ENCODE data around the gene C20orf141.
"Not testable (repeated sequence)": the region's sequence is repeated elsewhere in the genome, so short reads cannot be mapped to it uniquely, and the experiment has no call there.

The C20orf141 gene

DNA sequence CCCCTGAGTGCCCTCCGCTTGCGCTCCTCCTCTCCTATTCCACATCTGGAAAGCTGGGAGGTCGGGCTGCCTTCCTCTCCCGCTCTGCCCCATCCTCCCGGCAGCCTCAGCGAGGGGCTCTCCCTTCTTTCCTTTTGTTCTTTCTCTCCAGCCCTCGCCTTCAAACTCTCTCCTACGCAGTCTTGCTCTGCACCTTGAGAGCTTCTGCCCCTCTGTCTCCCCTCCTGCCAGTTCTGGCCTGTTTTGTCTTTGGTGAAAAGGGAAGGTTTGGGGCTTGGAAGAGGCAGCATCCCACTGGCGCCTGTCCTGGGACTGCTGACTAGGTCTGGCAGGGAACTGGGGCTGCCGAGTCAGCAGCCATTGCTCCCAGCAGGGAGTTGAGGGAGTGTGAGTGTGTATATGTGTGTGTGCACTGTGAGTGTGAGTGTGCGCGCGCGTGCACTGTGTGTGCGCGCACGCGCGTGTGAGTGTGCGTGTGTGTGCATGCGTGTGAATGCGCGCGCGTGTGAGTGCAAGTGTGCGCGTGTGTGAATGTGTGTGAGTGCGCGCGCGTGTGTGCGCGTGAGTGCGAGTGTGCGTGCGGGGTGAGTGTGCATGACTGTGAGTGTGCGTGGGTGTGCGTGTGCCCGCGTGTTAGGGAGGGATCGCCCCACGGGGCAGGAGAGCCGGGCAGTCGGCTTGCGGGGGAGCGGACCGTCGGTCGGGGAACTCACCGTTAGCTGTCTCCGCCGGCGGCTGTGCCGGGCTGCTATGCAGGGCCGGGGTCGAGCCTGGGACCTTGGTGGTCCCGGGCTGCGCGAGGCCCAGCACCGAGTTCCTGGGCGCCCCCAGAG is 14.9 kb upstream of the C20orf141 start:
- DNase-seq, result no peak

DNA sequence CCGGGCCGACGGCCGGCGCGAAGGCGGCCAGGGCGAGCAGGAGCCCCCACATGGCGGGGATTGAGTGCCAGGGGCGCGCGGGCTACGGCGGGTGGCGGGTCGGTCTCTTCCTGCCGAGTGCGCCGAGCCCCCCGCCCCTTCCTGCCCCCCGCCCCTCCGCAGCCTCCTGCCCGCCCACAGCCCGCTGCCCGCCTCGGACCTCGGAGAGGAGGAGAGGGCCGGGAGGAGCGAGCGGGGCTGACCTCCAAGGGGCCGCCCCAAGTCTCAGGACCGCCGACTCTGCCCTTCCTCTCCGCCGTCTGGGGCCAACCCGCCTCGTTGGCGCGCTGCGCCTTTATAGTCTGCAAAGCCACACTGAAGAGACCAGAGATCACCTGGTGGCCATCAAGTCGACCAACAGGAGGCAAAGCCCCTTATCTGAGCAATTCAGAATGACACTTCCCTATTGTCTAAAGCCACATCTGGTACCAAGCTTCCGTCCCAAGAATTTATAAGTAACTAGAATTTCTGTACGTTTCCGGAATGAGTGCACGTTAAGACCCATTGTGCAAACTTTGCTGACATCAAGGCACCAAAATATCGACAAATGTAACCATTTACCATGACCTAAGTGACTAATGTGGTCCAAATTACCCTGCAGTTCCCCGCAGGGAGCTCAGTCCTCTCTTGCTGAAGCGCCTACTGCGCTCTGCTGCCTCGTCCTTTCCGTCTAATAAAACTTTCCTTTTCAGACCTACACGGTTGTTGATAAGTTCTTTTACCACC is 14.1 kb upstream of the C20orf141 start, which contains the start of gene CPXM1:
TSS of gene CPXM1 (minus strand) at position 107 of the 765 bp plus-strand sequence. CDS start at position 52, 55 bp downstream.
- DNase-seq, result peak; percentile 92

DNA sequence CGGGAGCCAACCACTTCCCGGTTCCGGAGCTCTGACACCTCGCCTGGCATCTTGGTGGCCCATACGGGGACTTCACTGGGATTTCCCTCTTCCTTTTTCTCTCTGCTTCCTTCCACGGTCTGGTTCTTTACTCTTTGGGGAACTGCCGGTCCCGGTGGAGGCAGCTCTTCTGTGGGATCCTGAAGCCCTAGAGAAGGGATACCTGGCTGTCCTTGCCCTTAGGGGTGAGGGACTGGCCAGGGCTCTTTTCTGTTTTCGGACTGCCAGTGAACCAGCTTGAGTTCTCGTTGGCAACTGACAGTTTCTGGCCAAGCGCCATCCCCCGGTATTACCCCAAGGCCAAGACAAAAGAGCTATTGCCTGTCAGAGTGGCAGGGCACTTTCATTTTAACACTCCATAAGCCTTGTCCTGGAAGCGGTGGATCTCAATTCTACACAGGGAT is 13.5 kb upstream of the C20orf141 start:
- peak; percentile 75 for DNase-seq

DNA sequence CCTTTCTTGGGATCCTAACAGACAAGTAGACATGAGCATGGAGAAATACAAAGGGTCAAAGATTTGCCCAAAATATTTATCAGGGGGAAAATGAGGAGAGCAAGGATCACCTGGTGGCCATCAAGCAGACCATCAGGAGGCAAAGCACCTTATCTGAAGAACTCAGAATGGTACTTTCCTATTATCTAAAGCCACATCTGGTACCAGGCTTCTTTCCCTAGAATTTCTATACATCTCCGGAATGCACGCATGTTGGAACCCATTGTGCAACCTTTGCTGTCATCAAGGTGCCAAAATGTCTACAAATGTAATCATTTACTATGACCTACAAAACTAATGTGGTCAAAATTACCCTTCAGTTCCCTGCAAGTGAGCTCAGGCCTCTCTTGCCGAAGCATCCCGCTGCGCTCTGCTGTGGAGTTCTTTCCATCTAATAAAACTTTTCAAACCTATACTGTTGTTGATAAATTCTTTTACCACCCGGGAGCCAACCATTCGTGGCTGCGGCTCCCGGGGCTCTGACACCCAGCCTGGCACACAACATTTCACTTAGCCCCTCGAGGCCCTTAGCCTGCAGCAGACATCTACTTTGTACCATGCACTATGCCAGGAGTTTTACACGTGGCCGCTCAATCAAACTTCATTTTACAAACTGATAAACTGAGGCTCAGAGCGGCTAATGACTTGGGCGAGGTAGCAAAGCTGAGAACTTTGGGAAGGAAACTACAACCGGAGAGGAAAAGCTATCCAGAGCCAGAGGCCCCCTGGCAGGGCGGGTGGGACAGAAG is 10.6 kb upstream of the C20orf141 start:
- DNase-seq, result no peak

DNA sequence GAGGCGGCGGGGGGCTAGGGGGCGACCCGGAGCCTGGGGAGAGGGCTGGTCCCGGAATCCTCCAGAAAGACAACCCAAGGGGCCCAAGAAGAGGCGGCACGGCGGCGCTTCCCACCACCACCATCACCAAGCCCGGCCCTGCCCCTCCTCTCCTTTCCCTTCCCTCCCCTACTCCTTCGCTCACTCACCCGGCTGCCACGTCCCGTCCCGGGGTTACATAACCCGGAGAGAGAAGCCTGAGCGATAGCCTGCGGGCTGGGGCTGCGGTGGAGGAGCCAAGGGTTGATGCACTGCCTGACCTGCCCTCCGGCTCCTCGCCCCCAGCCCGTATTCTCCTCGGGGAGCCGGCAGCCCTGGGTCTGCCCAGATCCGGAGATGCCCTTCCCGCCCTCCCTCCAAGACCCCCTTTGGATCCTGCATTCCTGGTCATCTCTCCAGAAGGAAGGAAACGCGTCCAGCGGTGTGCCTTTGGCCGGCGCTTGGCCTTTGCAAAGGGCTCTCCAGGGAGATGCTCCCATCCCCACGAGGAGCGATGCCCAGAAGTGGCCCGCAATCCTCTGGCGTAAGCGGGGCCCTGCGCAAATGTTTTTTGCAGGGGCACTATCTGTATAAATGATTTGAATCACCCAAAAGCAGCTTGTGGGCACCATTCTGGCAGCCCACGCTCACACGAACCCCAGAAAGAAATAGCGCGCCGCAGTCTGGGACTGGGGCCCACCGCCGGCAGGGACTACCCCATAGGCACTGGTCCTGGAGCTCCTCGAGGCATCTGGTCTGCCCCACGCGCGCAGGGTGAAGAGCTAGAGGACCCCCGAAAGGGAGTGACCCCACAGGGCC is 9.7 kb upstream of the C20orf141 start:
- DNase-seq, result no peak

DNA sequence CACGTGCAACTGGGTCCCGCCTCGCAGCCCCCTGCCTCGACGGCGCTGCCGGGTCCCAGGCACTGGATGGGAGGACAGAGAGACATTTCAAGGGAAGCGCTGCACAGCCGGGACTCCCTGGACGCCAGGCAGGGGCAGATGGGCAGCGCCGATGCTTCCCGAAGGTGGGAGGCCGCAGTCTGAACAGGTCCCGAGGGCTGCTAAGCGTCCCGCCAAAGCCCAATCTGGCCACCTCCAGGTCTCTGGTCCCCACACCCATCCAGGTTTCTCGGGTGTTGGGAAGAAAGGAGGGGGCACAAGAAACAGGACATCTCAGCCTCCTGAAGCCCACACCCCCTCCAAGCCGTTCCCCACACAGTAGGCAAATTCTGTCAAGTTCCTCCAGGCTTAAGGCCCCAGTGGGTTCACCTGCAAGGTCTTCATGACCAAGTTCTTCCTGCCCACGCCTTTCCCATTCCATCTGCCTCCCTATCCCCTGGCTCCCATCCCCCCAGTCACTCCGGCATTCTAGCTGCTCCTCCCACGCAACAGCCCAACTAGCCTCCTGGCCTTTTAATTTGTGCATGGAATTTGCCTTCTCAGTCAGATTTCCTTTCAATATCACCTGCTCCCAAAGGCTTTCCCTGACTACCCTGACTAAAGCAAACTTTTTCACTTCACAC is 9.0 kb upstream of the C20orf141 start:
- no peak for DNase-seq

DNA sequence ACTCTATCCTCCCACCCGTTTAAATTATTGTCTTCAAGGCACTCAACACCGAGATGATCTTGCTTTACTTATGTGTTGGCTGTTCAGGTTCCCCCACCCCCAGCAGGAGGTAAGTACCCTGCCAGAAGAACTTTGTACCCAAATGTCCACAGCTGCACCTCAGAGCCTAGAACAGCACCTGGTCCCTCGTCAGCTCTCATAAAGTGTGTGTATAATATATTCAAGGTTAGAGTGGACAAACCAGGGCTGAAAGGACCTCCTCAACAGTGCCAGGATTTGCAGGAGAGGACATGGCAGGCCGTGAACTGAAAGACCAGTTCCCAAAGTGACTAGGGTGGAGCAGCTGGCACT is 8.5 kb upstream of the C20orf141 start:
- no peak for DNase-seq

DNA sequence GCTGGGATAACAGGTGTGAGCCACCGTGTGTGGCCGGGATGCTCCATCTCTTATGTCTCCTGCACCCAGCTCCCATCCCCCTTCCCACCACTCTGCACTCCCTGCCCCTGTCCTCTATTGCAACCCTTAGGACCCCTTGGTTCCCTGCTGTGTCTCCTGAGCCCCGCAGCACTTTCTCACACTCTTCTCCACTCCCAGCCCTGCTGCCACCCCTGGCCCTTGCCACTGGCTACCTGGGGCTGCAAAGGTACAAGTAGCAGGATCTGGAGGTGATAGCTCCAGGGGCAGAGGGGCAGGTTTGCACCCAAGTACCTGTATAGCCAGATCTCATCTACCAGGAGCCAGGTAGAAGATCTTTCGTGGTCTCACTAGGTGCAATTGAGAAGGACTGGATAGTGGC is 7.8 kb upstream of the C20orf141 start:
- no peak for DNase-seq

DNA sequence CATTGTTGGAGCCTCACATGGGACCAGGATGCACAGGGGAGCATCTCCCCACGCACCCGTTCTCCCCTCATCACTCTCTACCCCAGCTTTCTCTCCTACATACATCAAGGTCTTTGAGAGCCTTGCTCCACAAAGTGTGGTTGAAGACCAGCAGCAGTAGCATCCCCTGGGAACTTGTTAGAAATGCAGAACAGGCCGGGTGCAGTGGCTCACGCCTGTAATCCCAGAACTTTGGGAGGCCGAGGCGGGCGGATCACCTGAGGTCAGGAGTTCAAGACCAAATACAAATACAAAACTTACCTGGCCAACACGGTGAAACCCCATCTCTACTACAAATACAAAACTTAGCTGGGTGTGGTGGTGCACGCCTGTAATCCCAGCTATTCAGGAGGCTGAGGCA is 6.9 kb upstream of the C20orf141 start:
- not testable (repeated sequence) for DNase-seq

DNA sequence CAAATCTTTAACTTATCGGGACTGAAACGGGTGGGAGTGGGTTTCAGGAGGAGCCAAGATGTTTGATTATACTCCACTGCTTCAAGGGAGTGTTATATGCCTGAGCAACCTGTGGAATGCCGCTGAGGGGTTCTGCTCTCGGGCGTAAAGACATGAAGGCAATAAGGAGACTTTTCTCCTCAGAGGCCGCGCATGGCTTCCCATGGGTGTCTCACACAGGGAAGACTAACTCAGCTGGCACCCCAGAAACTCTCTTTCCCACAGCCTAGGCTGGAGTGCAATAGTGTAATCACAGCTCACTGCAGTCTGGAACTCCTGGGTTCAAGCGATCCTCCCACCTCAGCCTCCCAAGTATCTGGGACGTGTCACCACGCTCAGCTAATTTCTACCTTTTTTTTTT is 5.1 kb upstream of the C20orf141 start:
- DNase-seq, result no peak

DNA sequence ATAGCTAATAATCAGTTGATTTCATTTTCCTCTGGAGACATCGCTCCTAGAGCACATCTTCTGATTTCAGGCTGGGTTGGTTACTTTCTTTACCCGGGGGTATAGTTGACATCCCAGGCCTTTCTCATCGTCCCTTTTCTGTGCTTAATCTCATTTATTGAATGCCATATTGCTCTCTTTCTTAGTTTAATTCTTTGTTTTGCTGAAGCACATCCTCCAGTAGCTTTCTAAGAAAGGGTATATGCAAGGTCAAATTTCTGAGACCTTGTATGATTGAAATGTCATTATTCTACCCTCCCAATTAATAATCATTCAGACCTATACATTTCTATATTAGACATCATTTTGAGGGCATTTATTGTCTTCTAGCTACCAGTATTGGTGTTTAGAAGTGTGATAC is 2.6 kb upstream of the C20orf141 start:
- DNase-seq, result no peak

DNA sequence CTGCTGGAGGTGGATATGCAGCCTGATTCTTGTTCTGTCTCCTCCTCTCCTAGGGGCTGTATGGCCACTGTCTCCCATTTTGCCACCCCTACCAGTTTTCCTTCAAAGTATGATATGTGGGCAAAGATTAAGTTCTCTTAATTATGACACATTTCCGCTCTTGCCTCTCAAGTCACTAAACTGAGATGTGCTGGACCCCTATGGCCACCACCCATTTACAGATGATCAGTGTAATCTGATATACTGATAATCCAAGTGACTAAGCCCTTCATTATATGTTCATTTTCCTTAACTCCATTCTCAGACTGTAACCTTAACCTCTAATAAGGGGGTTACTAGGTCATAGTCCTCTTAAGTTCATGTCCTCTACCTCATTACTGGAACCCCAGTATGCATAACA is 711 bp upstream of the C20orf141 start:
- DNase-seq, result no peak

DNA sequence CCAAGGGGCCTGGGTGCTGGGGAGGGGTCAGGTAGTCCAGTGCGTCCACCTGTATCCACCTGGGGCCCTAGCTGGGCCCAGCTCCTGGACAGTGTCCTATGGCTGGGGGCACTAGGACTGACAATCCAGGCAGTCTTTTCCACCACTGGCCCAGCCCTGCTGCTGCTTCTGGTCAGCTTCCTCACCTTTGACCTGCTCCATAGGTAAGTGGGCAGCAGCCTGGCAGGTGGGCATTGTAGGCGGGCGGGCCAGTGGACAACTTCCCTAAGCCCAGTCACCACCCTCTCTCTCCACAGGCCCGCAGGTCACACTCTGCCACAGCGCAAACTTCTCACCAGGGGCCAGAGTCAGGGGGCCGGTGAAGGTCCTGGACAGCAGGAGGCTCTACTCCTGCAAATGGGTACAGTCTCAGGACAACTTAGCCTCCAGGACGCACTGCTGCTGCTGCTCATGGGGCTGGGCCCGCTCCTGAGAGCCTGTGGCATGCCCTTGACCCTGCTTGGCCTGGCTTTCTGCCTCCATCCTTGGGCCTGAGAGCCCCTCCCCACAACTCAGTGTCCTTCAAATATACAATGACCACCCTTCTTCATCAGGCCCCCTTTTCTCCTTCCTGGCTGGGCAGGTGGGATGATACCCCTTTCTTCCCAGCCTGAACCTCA is 584 bp downstream of the C20orf141 start:
- no peak for DNase-seq

DNA sequence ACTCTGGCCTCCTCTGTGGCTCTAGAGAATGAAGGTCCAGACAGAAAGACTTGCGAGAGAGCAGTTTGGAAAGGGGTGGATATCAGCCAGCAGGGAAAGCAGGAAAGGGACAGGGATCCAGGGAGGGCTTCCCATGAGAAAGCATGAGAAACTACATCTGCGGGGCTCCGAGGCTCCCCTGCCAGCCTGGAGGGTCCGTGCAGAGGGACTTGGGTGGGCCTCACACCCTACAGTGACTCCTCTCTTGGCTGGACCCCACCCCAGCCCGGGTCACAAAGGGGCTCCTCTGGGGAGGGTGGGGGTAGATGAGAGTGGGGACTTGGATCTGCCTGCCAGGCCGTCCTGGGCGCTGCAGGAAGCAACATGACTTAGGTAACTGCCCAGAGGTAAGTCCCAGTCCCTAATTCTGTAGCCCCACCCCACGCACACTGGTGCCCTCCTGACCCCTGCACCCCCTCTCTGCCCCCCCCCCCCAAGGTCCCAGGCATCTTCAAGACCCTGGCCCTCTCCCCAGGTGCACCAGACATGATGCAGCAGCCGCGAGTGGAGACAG is 1.3 kb downstream of the C20orf141 start, which contains the start of gene TMEM239:
TSS of gene TMEM239 (plus strand) at position 335 of the 553 bp plus-strand sequence. CDS start at position 526, 191 bp downstream.
- no peak for DNase-seq

DNA sequence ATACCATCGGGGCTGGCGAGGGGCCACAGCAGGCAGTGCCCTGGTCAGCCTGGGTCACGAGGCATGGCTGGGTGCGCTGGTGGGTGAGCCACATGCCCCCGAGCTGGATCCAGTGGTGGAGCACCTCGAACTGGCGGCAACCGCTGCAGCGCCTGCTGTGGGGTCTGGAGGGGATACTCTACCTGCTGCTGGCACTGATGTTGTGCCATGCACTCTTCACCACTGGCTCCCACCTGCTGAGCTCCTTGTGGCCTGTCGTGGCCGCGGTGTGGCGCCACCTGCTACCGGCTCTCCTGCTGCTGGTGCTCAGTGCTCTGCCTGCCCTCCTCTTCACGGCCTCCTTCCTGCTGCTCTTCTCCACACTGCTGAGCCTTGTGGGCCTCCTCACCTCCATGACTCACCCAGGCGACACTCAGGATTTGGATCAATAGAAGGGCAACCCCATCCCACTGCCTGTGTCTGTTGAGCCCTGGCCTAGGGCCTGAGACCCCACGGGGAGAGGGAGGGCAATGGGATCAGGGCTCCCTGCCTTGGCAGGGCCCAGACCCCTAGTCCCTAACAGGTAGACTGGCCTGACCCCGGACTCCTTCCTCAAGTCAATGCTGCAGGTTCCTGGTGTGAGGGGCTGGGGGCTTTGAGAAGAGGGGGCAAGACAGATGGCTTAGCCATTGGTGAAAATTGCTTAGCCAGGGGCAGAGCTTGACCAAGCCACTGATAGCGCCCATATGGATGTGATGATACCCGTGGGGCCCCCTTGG is 2.0 kb downstream of the C20orf141 start:
- DNase-seq, result no peak

DNA sequence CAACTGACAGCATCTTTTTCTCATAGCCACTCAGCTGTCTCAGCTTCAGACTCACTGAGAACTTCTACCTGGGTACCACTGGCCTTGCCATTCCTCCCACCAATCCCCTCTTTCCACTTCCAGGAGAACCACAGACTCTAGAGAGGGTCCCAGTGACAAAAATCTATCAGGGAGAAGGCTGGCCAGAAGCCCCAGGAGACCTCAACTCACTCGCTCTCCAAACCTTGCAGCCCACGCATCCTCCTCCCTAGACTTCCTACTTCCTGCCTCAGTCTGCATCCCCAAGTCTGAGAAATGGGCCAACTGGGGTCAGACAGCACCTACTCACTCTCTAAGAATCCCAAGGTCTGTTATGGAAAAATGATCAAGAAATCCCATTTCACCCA is 2.5 kb downstream of the C20orf141 start:
- no peak for DNase-seq

DNA sequence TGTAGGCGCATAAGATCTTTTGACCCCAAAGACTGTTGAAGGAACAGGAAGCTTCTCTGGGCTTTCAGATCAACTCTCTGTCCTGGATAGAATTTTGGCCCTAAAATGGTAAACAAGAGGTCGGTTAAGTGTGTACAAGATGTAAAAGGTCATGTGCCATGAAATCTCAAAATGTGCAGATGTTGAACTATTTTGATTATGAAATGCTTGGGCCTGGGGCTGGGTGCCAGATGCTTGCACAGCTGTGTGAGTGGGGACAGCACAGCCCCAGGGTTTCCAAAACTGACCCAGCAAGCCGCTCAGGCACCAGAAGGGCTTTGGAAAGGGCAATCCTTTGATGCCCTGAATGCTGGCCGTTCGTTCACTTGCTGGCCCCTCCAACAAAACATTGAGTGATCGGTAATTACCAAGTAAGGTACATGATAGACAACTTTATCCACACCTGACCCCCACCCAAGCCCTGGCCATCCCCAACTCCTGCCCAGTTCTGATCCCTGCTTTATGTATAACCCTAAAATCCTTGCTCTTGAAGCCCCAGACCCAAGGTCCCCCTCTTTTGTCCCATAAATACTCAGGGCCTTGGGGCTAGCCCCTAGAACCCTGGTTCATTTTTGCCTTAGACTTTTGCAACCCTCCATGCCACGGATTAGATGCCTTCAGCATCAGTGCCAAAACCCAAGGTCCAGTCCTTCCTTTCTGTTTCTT is 3.3 kb downstream of the C20orf141 start:
- no peak for DNase-seq

DNA sequence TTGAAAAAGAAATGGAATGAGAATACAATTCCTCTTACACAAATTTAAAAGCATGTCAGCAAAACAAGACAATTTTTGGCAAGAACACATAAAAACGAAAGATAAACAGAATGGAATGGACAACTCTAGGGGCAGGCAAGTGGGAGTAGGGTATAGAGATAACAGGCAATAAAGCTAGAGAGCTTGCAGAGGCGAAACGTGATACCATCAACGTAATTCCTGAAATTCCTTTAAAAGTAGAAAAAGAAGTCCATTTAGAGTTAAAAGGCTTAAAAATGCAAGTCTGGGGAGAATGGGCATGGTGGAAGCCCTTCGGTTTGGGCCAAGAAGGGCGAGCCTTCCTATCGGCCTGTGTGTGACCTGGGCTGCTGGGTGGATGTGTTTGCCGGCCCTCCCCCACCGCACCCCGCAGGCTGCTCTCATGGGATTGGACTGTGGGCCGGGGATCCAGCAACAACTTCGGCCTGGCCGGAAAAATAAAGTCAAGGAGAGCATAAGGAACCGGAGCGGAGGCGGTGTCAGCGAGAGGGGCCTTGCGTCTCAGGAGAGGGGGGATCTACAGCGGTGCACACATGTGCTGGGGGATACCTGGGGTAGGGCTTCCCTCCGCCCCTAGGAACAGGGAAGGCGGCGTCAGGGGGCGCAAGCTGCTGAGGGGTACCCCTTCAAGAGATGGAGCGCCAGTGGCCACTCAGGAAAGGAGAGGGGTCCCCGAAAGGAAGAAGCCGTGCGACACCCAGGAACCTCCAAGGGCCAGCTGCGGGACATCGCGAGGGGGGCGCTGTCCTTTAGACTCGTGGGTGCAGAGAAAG is 5.5 kb downstream of the C20orf141 start:
- DNase-seq, result no peak
